Activated CD4-positive, CD25-positive, alpha-beta regulatory T cell treated with anti-CD3 and anti-CD28 coated beads, Interleukin-2, amount 50 U/mL, for 24 hours (primary cell): ENCODE results near the gene INPP5B.
"Not testable (repeated sequence)": the region's sequence is repeated elsewhere in the genome, so short reads cannot be mapped to it uniquely, and the experiment has no call there.

Experiments
- ATAC-seq, 2 donors: fragments of 150-1000 bp; cut with Tn5 transposase; one replicate each; pipeline ENCODE4 v1.10.0; 2021; ENCODE audit warnings: mild to moderate bottlenecking in 1 of 2, moderate library complexity in 1 of 2

Gene INPP5B

DNA sequence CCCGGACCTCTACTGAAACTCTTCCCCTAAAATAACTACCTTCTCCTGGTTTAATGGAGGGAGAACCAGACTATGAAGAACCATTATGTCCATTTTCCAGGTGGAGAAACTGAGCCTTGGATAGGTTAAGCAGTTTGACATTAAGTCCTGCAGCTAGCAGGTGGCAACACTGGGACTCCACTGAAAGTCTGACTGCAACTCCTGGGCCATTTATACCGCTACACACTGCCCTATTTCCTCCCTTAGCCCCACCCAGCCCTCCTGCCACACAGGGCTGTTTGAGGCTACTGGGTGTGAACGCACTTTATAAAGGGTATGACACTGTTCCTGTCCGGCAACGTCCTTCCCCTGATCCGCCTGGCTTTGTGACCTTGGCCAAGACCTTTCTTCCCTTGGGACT, 511 bp upstream of the INPP5B start:
- ATAC-seq, result no peak

DNA sequence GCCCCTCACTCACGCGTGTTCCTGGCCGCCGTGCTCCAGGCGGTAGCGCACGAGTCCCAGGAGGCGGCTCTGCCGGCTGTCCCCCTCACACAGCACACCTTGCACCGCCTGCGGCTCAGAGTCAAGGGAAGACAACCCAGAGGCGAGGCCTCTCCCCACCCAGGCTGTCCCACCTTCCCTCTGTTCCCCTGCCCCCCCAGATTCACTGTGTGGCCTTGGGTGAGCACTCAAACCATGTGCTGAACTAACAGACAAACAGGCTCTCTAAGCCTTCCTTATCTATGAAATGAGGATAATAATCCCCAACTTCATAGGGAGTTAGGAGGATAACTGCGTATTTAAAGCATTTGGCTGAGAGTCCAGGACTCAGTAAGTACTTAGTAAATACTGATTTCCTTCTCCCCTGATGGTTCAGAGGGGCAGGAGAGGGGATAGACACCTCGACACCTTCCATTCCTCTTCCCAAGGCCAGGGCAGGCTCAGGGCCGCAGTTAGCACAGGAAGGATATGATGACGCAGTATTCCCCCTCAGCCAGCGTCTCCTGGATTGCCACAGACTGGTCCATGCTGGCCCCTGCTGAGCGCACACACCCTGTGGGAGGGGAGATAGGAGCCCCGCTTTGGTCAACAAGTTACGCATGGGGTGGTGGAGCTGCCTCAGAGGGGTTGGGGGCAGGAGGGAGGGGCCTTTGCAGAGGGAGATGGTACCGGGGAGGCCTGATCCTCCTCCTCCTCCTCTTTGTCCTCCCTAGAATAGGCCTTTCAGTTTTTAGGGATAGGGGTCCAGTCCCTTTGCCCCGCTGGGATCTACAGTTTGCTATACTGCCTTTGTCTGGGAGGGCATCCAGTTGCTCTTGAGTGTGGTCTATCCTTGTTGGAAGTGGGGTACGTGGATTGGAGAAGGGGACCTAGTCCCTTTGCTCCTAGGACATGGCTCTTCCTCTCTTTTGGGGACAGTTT, 830 bp downstream of the INPP5B start:
- ATAC-seq, result no peak

DNA sequence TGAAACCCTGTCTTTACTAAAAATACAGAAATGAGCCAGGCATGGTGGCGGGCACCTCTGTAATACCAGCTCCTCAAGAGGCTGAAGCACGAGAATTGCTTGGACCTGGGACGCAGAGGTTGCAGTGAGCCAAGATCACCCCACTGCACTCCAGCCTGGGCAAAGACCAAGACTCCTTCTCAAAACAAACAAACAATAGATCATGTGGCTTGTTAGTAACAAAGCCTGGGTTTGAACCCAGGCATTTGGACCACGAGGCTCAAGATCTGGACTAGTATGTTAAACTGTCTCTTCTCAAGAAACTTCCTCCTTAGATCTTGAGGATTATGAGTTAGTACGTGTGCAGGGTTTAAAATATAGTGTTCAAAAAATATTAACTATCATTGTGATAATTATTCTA, 1.6 kb downstream of the INPP5B start:
- no peak for ATAC-seq

DNA sequence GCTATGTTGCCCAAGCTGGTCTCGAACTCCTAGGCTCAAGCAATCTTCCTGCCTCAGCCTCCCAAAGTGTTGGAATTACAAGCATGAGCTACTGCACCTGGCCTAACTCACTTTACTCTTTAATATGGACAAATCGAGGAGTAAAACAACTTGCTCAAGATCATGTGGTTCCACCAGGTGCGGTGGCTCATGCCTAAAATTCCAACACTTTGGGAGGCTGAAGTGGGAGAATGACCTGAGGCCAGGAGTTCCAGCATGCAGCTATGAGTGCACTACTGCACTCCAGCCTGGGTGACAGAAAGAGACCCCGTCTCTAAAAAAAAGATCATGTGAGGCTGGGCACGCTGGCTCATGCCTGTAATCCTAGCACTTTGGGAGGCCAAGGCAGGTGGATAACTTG, 2.0 kb downstream of the INPP5B start:
- no peak for ATAC-seq

- ATAC-seq, result no peak
These were observed 2.6 kb downstream of the INPP5B start for GRCh38 chr1:37944086-37944763.

DNA sequence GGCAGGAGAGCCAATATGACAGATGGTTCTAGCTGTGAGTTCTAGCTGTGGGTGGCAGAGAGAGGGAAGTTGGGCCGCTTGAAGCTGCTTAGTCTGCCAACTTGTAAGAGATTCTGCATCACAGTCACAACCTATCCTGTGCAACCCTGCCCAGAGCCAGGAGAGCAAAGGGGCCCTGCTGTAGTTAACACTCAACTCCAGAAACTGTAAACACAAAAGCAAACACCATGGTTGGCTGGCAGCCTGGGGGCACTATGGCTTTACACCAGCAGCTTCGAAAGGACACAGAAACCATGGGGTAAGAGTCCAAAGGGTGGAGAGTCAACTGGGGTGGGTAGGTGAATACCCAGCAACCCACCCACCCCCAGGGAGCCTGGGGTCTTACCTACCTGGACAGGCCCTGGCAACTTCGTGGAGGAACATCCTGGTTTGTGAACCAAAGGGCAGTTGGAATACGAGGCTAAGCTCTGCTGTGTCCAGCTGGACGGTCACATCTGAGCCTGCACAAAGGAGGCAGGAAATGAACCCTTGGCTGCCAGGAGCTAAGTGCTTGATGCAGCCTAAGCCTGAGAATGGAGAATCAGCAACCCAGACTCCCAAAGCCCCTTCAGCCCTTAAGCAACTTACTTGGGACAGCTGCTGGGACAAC, 6.4 kb downstream of the INPP5B start:
- no peak for ATAC-seq

- ATAC-seq, result not testable (repeated sequence)
These were observed 10.1 kb downstream of the INPP5B start for GRCh38 chr1:37936760-37937159.

DNA sequence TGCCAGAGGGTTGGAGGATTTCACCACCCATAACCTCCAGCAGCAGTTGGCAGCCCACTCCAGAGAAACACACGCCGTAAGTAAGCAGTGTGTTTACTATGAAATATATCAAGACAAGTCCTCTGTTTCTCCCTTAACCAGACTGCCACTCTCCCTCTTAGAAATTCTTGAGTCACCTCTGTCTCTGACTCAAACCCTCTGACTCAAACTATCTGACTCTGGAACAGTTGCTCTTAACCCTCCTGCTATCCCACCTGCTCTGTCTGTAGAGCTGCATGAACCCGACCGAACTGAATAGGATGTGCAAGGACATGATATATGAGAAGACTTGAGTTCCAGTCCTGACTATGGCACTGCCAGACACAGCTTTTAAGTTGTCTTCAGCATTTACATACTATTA, 14.1 kb downstream of the INPP5B start:
- no peak for ATAC-seq

DNA sequence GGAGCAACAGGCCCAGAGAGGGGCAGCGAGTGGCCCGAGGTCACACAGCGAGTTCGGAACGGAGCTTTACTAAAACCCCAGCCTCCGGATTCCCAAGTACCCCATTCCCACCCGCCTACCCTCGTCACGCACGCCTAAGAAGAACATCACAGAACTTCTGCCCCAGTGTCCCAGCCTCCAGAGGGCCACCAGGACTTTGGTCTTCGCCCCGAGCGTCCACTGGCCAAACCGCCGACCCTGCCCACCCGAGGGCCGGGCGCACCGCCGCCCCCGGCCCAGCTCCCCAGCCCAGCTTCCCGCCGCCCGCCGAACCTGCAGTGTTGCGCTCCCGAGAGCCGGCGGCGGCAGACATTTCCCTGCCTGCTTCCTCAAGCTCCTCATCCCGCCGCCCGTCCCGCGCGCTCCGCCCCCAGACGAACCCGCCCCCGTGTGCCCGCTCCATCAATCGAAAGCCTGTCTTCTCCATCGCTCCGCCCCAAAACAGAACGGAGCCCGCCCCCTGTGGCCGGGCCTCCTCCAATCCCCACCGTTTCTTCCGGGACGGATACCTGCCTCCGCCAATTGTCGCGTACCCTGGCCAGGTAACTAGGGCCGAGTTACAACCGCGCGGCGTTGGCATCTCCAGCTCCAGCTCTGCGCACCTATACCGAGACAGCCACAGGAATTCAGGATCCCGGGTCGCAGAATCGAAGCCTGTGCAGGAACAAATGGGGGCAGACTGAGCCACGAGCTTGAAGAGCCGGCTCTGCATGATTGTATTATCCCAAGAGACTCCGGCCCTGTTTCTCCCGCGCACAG, 15.3 kb downstream of the INPP5B start:
- ATAC-seq, result peak; percentile 98 to 99

- no peak for ATAC-seq
These were observed 15.8 kb downstream of the INPP5B start for GRCh38 chr1:37931102-37931360.

- ATAC-seq, result peak; percentile 17 to 46
These were observed 16.4 kb downstream of the INPP5B start for GRCh38 chr1:37930246-37931101.

- no peak for ATAC-seq
These were observed 20.6 kb downstream of the INPP5B start for GRCh38 chr1:37926038-37926924.

DNA sequence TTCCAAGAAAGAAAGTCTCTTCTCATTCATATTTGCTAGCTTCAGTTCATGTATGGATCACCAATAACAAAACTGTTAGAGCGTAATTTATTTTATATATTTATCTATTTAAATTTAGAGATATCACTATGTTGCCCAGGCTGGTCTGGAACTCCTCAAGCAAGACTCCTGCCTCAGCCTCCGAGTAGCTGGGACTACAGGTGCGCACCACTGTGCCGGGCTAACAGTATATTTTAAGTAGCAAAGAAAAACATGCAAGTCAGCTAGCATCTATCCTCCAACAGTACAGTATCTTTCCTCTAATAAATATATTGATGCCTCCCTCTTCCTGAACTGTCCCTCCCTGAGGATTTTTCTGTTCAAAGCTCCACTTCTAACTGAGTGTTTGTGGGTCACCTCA, 21.5 kb downstream of the INPP5B start:
- ATAC-seq, result no peak

DNA sequence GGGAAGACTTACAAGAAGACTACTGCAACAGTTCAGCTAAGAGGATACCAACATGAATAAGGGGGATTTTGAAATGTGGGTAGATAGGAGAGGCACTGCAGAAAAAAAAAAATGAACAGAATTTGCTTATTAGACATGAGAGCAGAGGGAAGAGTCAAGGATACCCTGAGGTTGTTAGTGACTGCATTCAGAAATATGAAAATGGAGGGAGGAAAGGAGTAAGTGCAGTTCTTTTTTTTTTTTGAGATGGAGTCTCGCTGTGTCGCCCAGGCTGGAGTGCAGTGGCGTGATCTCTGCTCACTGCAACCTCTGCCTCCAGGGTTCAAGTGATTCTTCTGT, 23.3 kb downstream of the INPP5B start:
- ATAC-seq, result no peak

- peak in 1 of 2 donors; percentile 66 for ATAC-seq
These were observed 23.9 kb downstream of the INPP5B start for GRCh38 chr1:37922767-37923550.

DNA sequence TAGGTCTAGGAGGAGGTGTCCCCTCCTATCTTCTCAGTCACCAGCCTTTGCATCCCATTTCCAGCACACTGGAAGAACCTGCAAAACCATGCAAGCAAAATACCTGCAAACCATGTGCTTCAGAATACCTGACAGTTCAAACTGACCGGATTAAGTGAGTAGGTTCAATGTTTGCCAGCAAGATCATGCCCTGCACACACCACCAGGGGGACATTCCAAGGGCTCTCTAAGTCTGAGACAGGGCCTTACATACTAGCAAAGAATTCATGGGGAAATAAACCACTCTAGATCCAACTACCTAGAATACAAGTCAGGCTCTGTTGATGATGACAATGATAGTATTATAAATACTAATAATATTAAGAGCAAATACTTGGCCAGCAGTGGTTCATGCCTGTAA, 27.6 kb downstream of the INPP5B start:
- no peak for ATAC-seq

DNA sequence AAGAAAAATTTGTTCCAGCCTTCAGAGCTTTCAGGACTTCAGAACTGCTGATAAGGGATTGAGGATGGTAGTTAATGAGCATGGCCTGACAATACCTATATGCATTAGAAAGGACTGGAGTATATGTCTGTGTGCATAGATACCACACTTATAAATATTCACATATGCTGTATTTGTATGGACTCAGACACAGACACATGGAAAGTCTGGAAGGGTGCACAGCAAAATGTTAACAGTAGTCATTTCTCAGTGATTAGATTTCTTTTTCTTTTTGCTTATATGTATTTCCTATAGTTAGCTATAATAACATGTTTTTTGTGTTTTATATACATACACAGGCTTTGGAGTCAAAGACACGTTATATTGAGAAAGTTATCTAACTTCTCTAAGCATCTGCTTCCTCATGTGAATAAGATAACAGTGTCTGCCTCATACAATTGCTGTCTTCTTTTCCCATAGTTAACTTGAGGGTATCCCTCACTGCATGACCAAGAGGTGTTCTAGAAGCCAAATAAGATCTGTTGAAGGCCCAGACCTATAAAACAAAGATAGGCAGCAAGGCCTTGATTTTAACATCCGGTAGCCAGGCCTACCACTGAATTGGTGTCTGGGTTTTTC, 31.3 kb downstream of the INPP5B start:
- ATAC-seq, result no peak

GRCh38 chr1:37914719-37915475, 32.0 kb downstream of the INPP5B start:
- no peak for ATAC-seq

DNA sequence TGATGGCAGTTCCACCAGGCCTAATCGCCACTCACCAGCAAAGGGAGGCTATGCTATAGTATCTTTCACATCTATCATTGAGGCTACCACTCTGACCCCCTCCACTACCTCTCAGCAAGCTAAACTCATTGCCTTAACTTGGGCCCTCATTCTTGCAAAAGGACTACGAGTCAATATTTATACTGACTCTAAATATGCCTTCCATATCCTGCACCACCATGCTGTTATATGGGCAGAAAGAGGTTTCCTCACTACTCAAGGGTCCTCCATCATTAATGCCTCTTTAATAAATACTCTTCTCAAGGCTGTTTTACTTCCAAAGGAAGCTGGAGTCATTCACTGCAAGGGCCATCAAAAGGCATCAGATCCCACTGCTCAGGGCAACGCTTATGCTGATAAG, 35.4 kb downstream of the INPP5B start:
- ATAC-seq, result not testable (repeated sequence)
